Neural progenitor cell (in vitro differentiated cells): ENCODE data around the gene VEZT.

ENCODE experiments used
- CTCF ChIP-seq: fragments of 200-600 bp; sonication (generic); IDR thresholded peaks from 2 replicates; pipeline ENCODE4 v1.5.1; 2017; ENCODE audit warnings: antibody characterized with exemption, mild to moderate bottlenecking
- EZH2 ChIP-seq: fragments of 200-600 bp; sonication (generic); IDR thresholded peaks from 2 replicates; pipeline ENCODE4 v1.6.1; 2017; ENCODE audit warnings: antibody characterized with exemption, mild to moderate bottlenecking, moderate library complexity
- EZH2phosphoT487 ChIP-seq: fragments of 200-600 bp; sonication (generic); IDR thresholded peaks from 2 replicates; pipeline ENCODE4 v1.6.1; 2017; ENCODE audit warnings: antibody characterized with exemption

DNA sequence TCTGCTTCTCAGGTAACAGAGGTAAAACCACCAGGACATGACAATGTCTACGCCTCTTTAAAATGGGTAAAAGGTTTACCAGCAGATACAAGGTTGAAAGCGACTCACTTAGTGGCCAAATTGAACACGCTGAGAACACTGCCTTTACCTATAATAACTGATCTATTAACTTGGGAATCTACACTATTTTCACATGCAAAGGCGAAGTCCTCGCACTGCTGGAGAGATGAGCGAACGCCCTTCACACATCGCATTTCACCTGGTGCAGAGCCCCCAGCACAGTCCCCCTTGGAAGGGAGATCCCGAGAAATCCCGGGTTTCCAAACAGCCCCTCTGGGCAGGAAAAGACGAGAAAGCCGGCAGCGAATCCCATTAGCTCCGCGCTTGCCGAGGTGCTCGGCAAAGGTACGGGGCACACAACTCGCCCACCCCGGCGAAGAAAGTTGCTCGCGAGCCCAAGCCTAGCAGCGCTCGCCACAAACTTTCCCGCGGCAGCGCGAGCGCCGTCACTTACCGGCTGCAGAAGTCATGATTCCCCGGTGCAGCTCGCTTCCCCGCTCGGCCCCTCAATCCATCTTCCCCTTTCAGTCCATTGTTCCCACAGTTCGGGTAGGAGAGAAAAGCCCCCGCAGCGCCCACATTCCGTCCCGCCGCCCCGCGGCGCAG lies 763 bp upstream of the VEZT start:
- no peak for TF ChIP-seq CTCF
- no peak for TF ChIP-seq EZH2
- TF ChIP-seq EZH2phosphoT487: no peak
